Muscle of back (tissue), 11 donors: ENCODE data around the gene SLC8A1. TPM values are rescaled to one million over a fixed set of nuclear protein-coding genes. Genes with fewer than 3 reads are reported as not detected.

Experiments used
- DNase-seq, 3 donors: peaks; one replicate each; pipeline versions ENCODE4 v3.0.0 to v3.0.0-alpha.2; 2013
- polyA plus RNA-seq, 10 donors: library from polyadenylated mRNA; unstranded; fragments of 120-200 nt; gene quantifications; one replicate each; pipeline ENCODE4 v1.2.1, GENCODE V29; 2013; ENCODE audit not compliant: insufficient read length in 10 of 10

The SLC8A1 gene
- polyA plus RNA-seq, 10 donors, result 4.9 to 11.4 (median 7.9) TPM

- peak in 1 of 3 donors; percentile 49 for DNase-seq
These were observed 6.4 kb upstream of the SLC8A1 start for GRCh38 chr2:40458271-40458794.

GRCh38 chr2:40457837-40458236 is 5.9 kb upstream of the SLC8A1 start:
- DNase-seq, result no peak

GRCh38 chr2:40457366-40457765 is 5.5 kb upstream of the SLC8A1 start:
- DNase-seq, result no peak

GRCh38 chr2:40456926-40457325 is 5.0 kb upstream of the SLC8A1 start:
- DNase-seq, result no peak

GRCh38 chr2:40455661-40456060 is 3.8 kb upstream of the SLC8A1 start:
- DNase-seq, result no peak

- no peak for DNase-seq
These were observed 2.4 kb upstream of the SLC8A1 start for GRCh38 chr2:40454321-40454720.

- DNase-seq, result no peak
These were observed 896 bp upstream of the SLC8A1 start for GRCh38 chr2:40452786-40453185.

GRCh38 chr2:40450796-40451430 is 977 bp downstream of the SLC8A1 start:
- DNase-seq, result peak in 2 of 3 donors; percentile 69 to 81

- DNase-seq, result peak; percentile 43 to 82 (median 46)
These were observed 1.7 kb downstream of the SLC8A1 start for GRCh38 chr2:40450066-40450795.

- DNase-seq, result peak in 1 of 3 donors; percentile 40
These were observed 3.3 kb downstream of the SLC8A1 start for GRCh38 chr2:40448476-40449079.

GRCh38 chr2:40445467-40445866 is 6.4 kb downstream of the SLC8A1 start:
- DNase-seq, result no peak

- DNase-seq, result no peak
These were observed 11.1 kb downstream of the SLC8A1 start for GRCh38 chr2:40440835-40441234.

GRCh38 chr2:40439473-40439872 is 12.4 kb downstream of the SLC8A1 start:
- DNase-seq, result no peak

- DNase-seq, result no peak
These were observed 15.8 kb downstream of the SLC8A1 start for GRCh38 chr2:40436093-40436475.

- no peak for DNase-seq
These were observed 16.3 kb downstream of the SLC8A1 start for GRCh38 chr2:40435426-40436092.

- peak in 1 of 3 donors; percentile 94 for DNase-seq
These were observed 17.1 kb downstream of the SLC8A1 start for GRCh38 chr2:40434731-40435271.

- peak in 1 of 3 donors; percentile 50 for DNase-seq
These were observed 18.2 kb downstream of the SLC8A1 start for GRCh38 chr2:40433736-40434135.

- DNase-seq, result peak in 1 of 3 donors; percentile 69
These were observed 18.9 kb downstream of the SLC8A1 start for GRCh38 chr2:40432921-40433483.

GRCh38 chr2:40431600-40431955 is 20.3 kb downstream of the SLC8A1 start:
- peak; percentile 54 to 69 (median 61) for DNase-seq

GRCh38 chr2:40430776-40431599 is 20.9 kb downstream of the SLC8A1 start:
- DNase-seq, result no peak

- DNase-seq, result no peak
These were observed 23.5 kb downstream of the SLC8A1 start for GRCh38 chr2:40428439-40428838.
